Measurements from ENCODE around the gene CAPZA1. TPM values are rescaled to one million over a fixed set of nuclear protein-coding genes. Genes with fewer than 3 reads are reported as not detected.

Gene CAPZA1
- total and polyA plus RNA-seq, 2 of the 8 experiments (the other 6 are each of a cell fraction or from before 2014, with no cell fraction given), result 48.9 to 107 TPM

DNA sequence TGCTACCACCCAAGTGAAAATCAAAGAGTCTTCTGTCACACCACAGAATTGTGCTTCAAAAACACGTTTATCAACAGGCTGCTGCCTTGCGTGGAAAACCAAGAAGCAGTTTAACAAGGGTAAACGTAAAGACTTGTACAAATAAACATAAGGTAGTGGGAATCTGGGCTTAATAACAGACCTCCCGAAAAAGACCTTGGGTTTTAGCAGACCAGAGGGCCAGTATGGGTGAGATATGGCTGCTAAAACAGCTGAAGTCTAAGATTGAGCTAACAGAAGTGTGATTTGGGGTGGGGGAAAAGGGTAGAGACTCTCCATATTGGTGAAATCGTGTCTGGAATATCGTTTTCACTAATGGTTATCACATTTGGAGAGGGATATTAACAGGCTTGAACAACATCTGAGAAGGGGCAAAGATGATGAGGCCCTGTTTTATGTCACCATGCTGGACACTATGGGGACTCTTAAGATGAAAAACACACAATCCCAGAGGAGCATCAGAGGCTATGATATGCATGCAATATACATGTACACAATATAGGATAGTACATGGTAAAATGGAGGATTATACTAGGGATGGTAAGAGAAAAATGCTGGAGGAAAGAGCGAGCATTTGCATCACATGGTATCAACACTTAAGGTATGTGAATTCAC, 56.2 kb downstream of the CAPZA1 start:
- Histone ChIP-seq H3K4me3 (ENCODE audit: extremely low read depth in 1 of 4, insufficient read depth in 2 of 4, low read depth in 3 of 4, low read length in 4 of 4) (peak overlapping the region; percentile 85 to 92 (median 90)), H3K79me1 (ENCODE audit: low read depth, low read length) (no peaks in the 10 kb centered on the region)
- no peak for DNase-seq (ENCODE audit: low read depth in 1 of 2, low spot score in 2 of 2)

More for the DNA sequence above, 56.2 kb downstream of the CAPZA1 start:
- Histone ChIP-seq H4K20me1 (replicated peaks in 1 of 2; ENCODE audit: control insufficient read depth in 1 of 2, insufficient read depth in 2 of 2, low read length in 2 of 2) (peaks cover 0 to 5% of the 10 kb centered on the region in 2 experiments), H3K23ac (ENCODE audit: insufficient read length) (no peak overlapping the region), H3K79me2 (ENCODE audit: control insufficient read depth in 1 of 2, insufficient read depth in 2 of 2, low read length in 2 of 2) (peaks cover 0 to 35% of the 10 kb centered on the region in 2 experiments; a peak in 3 of 4 replicates), H2BK12ac (ENCODE audit: low read depth, low read length) (0 out of 2 replicates have a peak overlapping the region, but pooled peaks have one; percentile 51), H2AFZ (ENCODE audit: low read length) (0 out of 2 replicates have a peak overlapping the region, but pooled peaks have one; percentile 48), H3K56ac (replicated peaks; ENCODE audit: insufficient read length, low read depth, low read length) (no peak overlapping the region), H2BK5ac (ENCODE audit: low read depth, low read length) (no peak overlapping the region), H3K4ac (replicated peaks; ENCODE audit: insufficient read length, low read depth, low read length) (no peak overlapping the region), H3K27ac (ENCODE audit: low read depth, low read length) (no peak overlapping the region), H3K9me3 (ENCODE audit: insufficient read depth in 2 of 2, low read depth in 1 of 2, low read length in 1 of 2) (no peaks in the 10 kb centered on the region), H3K23me2 (ENCODE audit: low read depth, low read length) (peaks cover 10% of the 10 kb centered on the region; the same call in 1 of the 2 replicates), H4K91ac (replicated peaks; ENCODE audit: insufficient read length, low read length) (peak overlapping the region; percentile 25), H3K27me3 (replicated peaks in 1 of 4; ENCODE audit: control insufficient read depth in 3 of 4, extremely low read depth in 1 of 4, insufficient read depth in 3 of 4, low read length in 3 of 4) (peaks cover 0 to 2% (median 0%) of the 10 kb centered on the region in 4 experiments; a peak in 2 of 7 replicates), H3K4me2 (ENCODE audit: insufficient read depth in 1 of 2, low read depth in 2 of 2, low read length in 2 of 2) (peak overlapping the region; percentile 74 to 92), H2BK120ac (replicated peaks; ENCODE audit: low read depth, low read length) (no peak overlapping the region), H3K9ac (replicated peaks in 1 of 4; ENCODE audit: extremely low read depth in 1 of 4, low read depth in 3 of 4, low read length in 3 of 4) (peak overlapping the region; percentile 71 to 94 (median 86)), H3K4me1 (replicated peaks in 1 of 4; ENCODE audit: control insufficient read depth in 3 of 4, insufficient read depth in 4 of 4, low read length in 3 of 4) (peaks cover 2 to 14% (median 10%) of the 10 kb centered on the region in 4 experiments; a peak in 5 of 7 replicates), H2BK20ac (ENCODE audit: low read length) (peak overlapping the region; percentile 10; the same call in 1 of the 2 replicates), H3K36me3 (ENCODE audit: control insufficient read depth in 2 of 4, insufficient read depth in 4 of 4, low read length in 3 of 4) (peaks cover 0 to 4% (median 0%) of the 10 kb centered on the region in 4 experiments; a peak in 1 of 8 replicates), H2BK15ac (ENCODE audit: low read length) (0 out of 2 replicates have a peak overlapping the region, but pooled peaks have one; percentile 63), H3K18ac (ENCODE audit: extremely low read depth, low read length) (peak overlapping the region; percentile 41), H4K5ac (ENCODE audit: insufficient read length, low read depth, low read length) (peak overlapping the region; percentile 58), H2AK5ac (ENCODE audit: low read depth, low read length) (peak overlapping the region; percentile 92; the same call in 1 of the 2 replicates), H3K14ac (ENCODE audit: insufficient read length) (no peak overlapping the region), H4K8ac (ENCODE audit: extremely low read depth, insufficient read depth, low read length) (peak overlapping the region; percentile 66; the same call in 1 of the 2 replicates)
- ChIA-PET CTCF (ENCODE audit: partially characterized antibody) (interaction anchor here (2.1 to 6.3 kb wide), 3 partner anchors 25 to 58 kb away, joined by 9 to 63 read pairs (median 13); partner anchors contain the start of gene ST7L), POLR2A (ENCODE audit: partially characterized antibody) (interaction anchor here (1.2 to 6.1 kb wide), 13 partner anchors 12 to 397 kb away, joined by 3 to 76 read pairs (median 9); partner anchors contain the start of genes LRIG2, PPM1J and RHOC)
- WGBS, 2 experiments (ENCODE audit: extremely low coverage in 1 of 2, insufficient coverage in 1 of 2, insufficient read length in 1 of 2, insufficient replicate concordance in 2 of 2, low coverage in 1 of 2, low lambda C conversion rate in 2 of 2, missing lambda C conversion rate in 1 of 2), result 61% methylated on average over 7 of the region's 7 CpGs; no CpG with 5 or more reads in 1 of the 2 experiments
- FAIRE-seq, result no peak
- TF ChIP-seq, protein P1, sequence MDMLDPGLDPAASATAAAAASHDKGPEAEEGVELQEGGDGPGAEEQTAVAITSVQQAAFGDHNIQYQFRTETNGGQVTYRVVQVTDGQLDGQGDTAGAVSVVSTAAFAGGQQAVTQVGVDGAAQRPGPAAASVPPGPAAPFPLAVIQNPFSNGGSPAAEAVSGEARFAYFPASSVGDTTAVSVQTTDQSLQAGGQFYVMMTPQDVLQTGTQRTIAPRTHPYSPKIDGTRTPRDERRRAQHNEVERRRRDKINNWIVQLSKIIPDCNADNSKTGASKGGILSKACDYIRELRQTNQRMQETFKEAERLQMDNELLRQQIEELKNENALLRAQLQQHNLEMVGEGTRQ (IDR thresholded peaks at IDR 0.05; ENCODE audit: low read length), result no peak
- no peak for TF ChIP-seq BCL11A (IDR thresholded peaks at IDR 0.05; ENCODE audit: low read depth in 2 of 2, low read length in 2 of 2)
